ENCODE measurements around the gene DNLZ. TPM values are rescaled to one million over a fixed set of nuclear protein-coding genes. Genes with fewer than 3 reads are reported as not detected.

DNLZ gene
- total and polyA plus RNA-seq, 9 of the 15 experiments (the other 6 are each of a cell fraction or from before 2014, with no cell fraction given) = 0.17 to 44.6 (median 3.4) TPM

DNA sequence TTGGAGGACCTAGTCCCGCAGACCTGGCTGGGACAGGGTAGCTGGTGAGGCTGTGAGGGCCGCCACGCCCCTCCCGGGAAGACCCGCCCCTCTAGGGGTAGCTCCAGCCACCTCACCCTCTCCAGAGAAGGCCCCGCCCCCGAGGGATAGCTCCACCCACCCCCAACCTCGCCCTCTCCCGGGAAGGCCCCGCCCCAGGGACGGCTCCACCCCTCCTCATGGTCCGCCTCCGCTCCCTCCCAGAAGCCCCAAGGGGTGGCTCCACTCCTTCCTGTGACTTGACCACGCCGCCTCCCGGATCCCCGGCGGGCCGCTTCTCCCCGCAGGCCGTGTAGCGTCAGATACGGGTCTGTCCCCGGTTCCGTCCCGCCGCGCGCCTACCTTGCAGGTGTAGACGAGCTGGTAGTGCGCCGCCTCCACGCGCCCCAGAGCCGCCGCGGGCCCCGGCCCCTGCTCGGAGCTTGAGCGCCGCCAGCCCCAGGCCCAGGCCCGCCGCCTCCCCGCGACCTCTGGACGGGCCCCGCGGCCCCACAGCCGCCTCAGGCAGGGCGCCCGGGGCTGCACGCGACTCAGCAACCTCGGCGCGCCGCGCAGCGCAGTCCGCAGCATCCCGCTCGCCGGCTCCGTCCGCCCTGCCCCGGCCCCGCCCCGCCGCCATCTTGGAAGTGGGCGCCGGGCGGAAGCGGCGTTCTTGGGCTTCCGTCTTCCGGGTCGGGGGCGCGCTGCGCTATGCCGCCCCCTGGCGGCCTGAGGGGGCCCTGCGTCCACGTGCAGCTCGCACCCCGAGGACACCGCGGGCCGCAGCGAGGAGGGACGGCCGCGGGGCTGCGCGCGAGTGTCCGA lies at the start of gene DNLZ (continued):
- TF ChIP-seq, protein P1, sequence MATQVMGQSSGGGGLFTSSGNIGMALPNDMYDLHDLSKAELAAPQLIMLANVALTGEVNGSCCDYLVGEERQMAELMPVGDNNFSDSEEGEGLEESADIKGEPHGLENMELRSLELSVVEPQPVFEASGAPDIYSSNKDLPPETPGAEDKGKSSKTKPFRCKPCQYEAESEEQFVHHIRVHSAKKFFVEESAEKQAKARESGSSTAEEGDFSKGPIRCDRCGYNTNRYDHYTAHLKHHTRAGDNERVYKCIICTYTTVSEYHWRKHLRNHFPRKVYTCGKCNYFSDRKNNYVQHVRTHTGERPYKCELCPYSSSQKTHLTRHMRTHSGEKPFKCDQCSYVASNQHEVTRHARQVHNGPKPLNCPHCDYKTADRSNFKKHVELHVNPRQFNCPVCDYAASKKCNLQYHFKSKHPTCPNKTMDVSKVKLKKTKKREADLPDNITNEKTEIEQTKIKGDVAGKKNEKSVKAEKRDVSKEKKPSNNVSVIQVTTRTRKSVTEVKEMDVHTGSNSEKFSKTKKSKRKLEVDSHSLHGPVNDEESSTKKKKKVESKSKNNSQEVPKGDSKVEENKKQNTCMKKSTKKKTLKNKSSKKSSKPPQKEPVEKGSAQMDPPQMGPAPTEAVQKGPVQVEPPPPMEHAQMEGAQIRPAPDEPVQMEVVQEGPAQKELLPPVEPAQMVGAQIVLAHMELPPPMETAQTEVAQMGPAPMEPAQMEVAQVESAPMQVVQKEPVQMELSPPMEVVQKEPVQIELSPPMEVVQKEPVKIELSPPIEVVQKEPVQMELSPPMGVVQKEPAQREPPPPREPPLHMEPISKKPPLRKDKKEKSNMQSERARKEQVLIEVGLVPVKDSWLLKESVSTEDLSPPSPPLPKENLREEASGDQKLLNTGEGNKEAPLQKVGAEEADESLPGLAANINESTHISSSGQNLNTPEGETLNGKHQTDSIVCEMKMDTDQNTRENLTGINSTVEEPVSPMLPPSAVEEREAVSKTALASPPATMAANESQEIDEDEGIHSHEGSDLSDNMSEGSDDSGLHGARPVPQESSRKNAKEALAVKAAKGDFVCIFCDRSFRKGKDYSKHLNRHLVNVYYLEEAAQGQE (IDR thresholded peaks at IDR 0.05; ENCODE audit: borderline replicate concordance) = peak; percentile 80
- TF ChIP-seq, protein P1 (CRISPR knock-in tag; IDR thresholded peaks at IDR 0.05; ENCODE audit: low read depth) = peak; percentile 73; the same call in 1 of the 2 replicates
- TF ChIP-seq VEZF1 (CRISPR knock-in tag; IDR thresholded peaks at IDR 0.05) = peak; percentile 75
- TF ChIP-seq KDM2B (CRISPR knock-in tag; IDR thresholded peaks at IDR 0.05) = peak; percentile 72; the same call in 1 of the 2 replicates
- peak; percentile 53 for TF ChIP-seq THAP12 (CRISPR knock-in tag; IDR thresholded peaks at IDR 0.05)
- TF ChIP-seq POU5F1 (IDR thresholded peaks at IDR 0.05; ENCODE audit: borderline replicate concordance, low read depth, low read length, partially characterized antibody) = peak; percentile 90
- peak; percentile 50 to 54 for TF ChIP-seq RAD21 (CRISPR knock-in tag; conservative IDR thresholded peaks at IDR 0.05 in 1 of 2, IDR thresholded peaks at IDR 0.05 in 1 of 2)
- TF ChIP-seq ELF1 (tag; IDR thresholded peaks at IDR 0.05) = peak; percentile 100
- TF ChIP-seq, protein P2, sequence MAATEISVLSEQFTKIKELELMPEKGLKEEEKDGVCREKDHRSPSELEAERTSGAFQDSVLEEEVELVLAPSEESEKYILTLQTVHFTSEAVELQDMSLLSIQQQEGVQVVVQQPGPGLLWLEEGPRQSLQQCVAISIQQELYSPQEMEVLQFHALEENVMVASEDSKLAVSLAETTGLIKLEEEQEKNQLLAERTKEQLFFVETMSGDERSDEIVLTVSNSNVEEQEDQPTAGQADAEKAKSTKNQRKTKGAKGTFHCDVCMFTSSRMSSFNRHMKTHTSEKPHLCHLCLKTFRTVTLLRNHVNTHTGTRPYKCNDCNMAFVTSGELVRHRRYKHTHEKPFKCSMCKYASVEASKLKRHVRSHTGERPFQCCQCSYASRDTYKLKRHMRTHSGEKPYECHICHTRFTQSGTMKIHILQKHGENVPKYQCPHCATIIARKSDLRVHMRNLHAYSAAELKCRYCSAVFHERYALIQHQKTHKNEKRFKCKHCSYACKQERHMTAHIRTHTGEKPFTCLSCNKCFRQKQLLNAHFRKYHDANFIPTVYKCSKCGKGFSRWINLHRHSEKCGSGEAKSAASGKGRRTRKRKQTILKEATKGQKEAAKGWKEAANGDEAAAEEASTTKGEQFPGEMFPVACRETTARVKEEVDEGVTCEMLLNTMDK (IDR thresholded peaks at IDR 0.05; ENCODE audit: borderline replicate concordance, insufficient read depth, low read depth, low read length, poor library complexity, severe bottlenecking) = peak; percentile 100

All from K562 (cell line).